Subcutaneous adipose tissue (tissue), 4 donors: ENCODE results near the gene APIP. TPM values are rescaled to one million over a fixed set of nuclear protein-coding genes. Genes with fewer than 3 reads are reported as not detected.

Experiments
- total RNA-seq, 4 donors: library from RNA; depleted of rRNA; stranded (reverse); fragments of >200 nt; gene quantifications; one replicate each; pipeline ENCODE4 v1.1.0, GENCODE V29; 2016
- TF ChIP-seq, protein P1 (sequence below): fragments of 450-650 bp; IDR thresholded peaks from one replicate; pipeline ENCODE4 v1.5.1; 2016; ENCODE audit warnings: low read depth, mild to moderate bottlenecking, control low read depth, antibody characterized with exemption, moderate library complexity

The APIP gene
- total RNA-seq, 4 donors from 2014 or later, result 36.9 to 62.8 (median 50.7) TPM

DNA sequence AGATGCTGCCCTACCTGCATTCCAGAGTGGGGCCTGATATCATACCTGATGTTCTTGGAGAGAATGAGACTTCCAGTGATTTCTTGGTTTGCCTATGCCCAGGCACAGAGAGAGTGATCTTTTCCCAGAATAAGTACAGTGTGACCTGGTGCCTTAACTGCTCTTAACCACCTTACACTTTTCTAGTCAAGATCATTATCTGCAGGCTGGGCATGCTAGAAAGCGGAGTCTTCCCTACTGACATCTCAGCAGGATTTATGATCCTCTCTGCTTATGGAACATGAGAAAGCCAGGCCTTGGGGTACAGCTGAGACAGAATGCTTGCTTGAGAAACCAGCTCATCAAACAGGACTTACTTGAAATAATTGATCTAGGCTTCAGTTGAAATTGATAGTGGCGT is 53.1 kb downstream of the APIP start:
- TF ChIP-seq, protein P1, sequence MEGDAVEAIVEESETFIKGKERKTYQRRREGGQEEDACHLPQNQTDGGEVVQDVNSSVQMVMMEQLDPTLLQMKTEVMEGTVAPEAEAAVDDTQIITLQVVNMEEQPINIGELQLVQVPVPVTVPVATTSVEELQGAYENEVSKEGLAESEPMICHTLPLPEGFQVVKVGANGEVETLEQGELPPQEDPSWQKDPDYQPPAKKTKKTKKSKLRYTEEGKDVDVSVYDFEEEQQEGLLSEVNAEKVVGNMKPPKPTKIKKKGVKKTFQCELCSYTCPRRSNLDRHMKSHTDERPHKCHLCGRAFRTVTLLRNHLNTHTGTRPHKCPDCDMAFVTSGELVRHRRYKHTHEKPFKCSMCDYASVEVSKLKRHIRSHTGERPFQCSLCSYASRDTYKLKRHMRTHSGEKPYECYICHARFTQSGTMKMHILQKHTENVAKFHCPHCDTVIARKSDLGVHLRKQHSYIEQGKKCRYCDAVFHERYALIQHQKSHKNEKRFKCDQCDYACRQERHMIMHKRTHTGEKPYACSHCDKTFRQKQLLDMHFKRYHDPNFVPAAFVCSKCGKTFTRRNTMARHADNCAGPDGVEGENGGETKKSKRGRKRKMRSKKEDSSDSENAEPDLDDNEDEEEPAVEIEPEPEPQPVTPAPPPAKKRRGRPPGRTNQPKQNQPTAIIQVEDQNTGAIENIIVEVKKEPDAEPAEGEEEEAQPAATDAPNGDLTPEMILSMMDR, result no peak

DNA sequence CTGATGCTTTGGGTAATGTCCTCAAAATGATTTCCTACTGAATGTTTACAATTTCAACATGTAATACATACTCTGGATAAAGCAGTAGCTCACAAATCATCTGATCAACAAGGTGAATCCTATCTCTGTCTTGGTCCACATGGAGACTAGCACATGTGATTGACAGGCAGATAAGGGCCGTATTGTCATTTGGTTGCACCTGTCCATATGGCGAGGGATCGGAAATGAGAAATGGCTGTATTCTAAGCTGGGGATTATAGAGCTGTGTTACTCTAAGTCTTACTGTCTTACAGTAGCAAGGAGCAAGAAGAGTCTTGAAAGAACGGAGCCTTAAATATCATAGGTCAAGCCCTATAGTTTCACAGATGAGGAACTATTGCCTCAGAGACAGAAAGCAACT is 55.7 kb downstream of the APIP start:
- TF ChIP-seq, protein P1, result no peak

DNA sequence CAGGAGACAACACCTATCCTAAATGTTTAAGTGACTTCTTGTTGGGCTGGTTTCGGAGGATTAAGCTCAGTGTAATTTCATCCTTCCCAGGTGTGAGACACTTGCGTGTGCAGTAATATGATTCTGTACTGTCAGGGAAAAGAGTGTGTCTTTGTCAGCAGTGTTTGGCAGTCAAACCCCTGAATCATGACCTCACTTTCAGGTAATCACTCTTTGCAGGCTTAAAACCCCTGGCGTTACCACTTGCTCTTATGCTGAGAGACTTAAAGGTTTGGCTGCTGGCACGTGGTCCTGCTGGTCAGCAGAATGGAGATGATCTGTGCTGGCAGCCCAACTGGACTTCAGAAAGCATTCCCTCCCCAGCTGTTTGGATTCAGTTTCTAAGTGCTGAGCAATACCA is 56.1 kb downstream of the APIP start:
- TF ChIP-seq, protein P1, result no peak

DNA sequence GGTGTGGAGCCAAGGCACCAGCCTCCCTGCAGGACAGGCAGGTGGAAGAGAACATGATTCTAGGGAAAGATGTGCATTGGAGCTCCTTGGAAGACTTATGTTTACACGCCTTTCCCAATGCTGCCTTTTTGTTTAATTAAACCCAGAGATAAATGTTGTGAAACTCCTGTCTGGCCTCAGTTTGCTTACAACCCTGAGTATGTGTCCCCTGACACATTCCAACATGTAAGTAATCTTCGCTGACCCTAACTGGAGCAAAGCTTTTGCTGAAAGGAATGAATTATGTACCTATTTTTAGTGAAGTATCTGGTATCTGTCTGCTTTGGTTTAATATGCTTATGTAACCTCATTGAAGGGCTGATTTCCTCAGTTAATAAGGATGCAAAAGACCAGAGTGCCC is 56.7 kb downstream of the APIP start:
- TF ChIP-seq, protein P1, result no peak

DNA sequence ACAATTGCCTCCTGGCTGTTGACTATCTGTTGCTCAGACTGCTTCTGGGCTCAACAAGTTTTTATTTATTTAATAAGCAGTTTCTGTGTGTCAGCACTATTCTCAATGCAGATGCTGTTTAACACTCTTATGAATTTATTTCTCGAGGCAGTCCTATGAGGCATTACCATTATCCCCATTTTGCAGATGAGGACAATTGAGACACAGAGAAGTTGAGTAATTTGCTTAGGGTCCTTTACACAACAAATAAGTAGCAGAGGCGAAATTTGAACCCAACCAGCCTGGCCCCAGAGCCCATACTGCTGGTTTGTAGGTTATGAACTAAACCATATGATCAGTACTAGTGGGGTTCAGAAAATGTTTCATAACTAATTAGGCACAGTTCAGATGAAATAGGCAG is 58.7 kb downstream of the APIP start:
- TF ChIP-seq, protein P1, result no peak

DNA sequence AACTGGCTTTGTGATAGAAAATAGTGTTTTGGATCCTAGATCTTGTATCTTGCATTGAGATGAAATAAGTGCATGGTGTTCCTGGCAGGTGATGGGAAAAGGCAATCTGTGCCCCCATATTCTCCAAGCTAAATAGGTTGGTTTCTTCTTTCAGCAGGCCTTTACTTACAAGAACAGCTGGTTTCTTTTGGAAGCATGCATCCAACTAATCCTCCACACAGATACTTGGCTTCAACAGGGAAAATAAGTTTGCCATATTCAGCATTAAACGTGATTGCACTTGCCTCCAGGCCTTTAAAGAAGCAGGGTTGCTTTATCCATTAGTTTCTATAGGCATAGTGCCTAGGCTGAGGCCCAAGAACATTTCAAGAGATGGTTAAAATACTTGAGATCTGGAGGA is 59.9 kb downstream of the APIP start:
- TF ChIP-seq, protein P1, result no peak

DNA sequence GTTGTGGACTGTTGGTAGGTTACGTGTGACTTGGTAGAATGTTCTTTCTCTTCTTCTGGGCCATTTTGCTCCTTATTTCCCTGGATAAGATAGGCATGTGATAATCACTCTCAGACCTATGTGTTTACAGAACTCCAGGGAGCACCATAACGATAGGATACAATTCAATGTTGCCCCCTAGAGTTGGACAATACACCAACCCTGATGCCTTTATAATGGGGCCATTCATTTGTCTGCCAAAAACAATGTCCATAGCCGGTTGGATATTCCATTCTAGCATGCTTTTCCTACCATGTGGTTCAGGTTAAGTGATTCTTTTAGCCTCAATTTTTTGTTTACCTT is 60.5 kb downstream of the APIP start:
- TF ChIP-seq, protein P1, result no peak
